ENCODE measurements around the gene DOCK2.

DNA sequence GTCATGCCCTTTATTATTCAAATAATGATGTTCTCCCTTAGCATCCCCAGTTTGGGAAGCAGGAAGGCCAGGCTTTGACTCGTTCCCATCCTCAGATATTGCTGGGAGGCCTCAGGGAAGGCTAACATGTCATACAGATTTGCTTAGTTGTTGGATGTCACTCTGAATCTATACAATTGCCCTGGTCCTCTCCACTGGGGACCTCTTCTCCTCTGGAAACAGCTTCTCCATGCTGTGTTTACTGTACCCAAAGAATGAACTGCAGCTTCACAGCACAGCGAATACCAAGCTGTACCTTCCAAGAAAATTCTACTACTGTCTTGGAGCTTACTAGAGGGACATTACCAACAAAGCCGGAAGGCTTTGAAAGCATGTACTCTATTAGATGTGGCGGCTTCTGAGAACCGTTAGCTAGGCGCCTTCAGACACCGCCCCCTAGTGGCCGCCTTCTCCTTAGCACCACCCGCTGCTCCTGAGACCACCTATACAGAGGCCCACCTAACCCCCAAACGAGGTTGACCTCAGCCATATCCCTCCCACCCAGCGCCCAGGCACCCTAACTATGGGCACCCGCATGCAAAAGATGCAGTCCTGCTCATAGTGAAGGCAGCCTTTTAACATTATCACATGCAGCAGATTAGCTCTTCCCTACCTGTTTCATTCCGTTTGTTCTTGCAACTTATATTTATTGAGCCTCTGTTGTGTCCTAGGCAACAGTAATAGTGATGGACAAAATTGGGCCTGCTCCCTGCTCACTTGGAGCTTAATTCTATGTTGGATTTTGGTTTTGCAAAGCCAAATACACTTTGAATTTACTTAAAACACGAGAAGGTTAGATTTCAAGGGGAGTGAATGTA lies 433.7 kb downstream of the DOCK2 start:
- TF ChIP-seq CTCF (IDR thresholded peaks at IDR 0.05) (peak; percentile 44), EZH2 (IDR thresholded peaks at IDR 0.05; ENCODE audit: borderline replicate concordance, insufficient read depth, low read depth, low read length, poor library complexity, severe bottlenecking) (no peak)
